ENCODE data around the gene LEKR1.

Gene LEKR1

GRCh38 chr3:156987946-156988345, 161.8 kb downstream of the LEKR1 start:
- no peak for DNase-seq

- DNase-seq: no peak
Measured at GRCh38 chr3:156997351-156997750, 171.2 kb downstream of the LEKR1 start.

GRCh38 chr3:157001221-157001957, 175.2 kb downstream of the LEKR1 start:
- DNase-seq: no peak

GRCh38 chr3:157021679-157022078, 195.5 kb downstream of the LEKR1 start:
- no peak for DNase-seq

GRCh38 chr3:157023226-157023625, 197.1 kb downstream of the LEKR1 start:
- DNase-seq: no peak

GRCh38 chr3:157026091-157026490, 199.9 kb downstream of the LEKR1 start:
- no peak for DNase-seq

GRCh38 chr3:157027861-157028745, 201.9 kb downstream of the LEKR1 start:
- no peak for DNase-seq

GRCh38 chr3:157029365-157029790, 203.2 kb downstream of the LEKR1 start:
- DNase-seq: no peak

- no peak for DNase-seq
Measured at GRCh38 chr3:157030712-157031111, 204.6 kb downstream of the LEKR1 start.

- no peak for DNase-seq
Measured at GRCh38 chr3:157033001-157033400, 206.8 kb downstream of the LEKR1 start.

GRCh38 chr3:157040456-157040855, 214.3 kb downstream of the LEKR1 start:
- no peak for DNase-seq

GRCh38 chr3:157042226-157042625, 216.1 kb downstream of the LEKR1 start:
- no peak for DNase-seq

- no peak for DNase-seq
Measured at GRCh38 chr3:157043771-157044170, 217.6 kb downstream of the LEKR1 start.

- no peak for DNase-seq
Measured at GRCh38 chr3:157045238-157045850, 219.2 kb downstream of the LEKR1 start.

GRCh38 chr3:157046520-157046919, 220.4 kb downstream of the LEKR1 start:
- no peak for DNase-seq

GRCh38 chr3:157051055-157051454, 224.9 kb downstream of the LEKR1 start:
- no peak for DNase-seq

GRCh38 chr3:157051591-157051990, 225.4 kb downstream of the LEKR1 start:
- no peak for DNase-seq

GRCh38 chr3:157056035-157056434, 229.9 kb downstream of the LEKR1 start:
- DNase-seq: no peak

GRCh38 chr3:157058392-157059071, 232.4 kb downstream of the LEKR1 start:
- no peak for DNase-seq

- no peak for DNase-seq
Measured at GRCh38 chr3:157059181-157059580, 233.0 kb downstream of the LEKR1 start.

GRCh38 chr3:157059661-157060060, 233.5 kb downstream of the LEKR1 start:
- no peak for DNase-seq

GRCh38 chr3:157061265-157061664, 235.1 kb downstream of the LEKR1 start:
- DNase-seq: no peak

GRCh38 chr3:157063469-157063868, 237.3 kb downstream of the LEKR1 start:
- no peak for DNase-seq
